GM19351 (cell line): Measurements from ENCODE around the gene NTM.
"Not testable (repeated sequence)": the region's sequence is repeated elsewhere in the genome, so short reads cannot be mapped to it uniquely, and the experiment has no call there.

Source experiments
- ATAC-seq: cut with Tn5 transposase; IDR thresholded peaks from one replicate; pipeline ENCODE4 v1.9.1; 2021; ENCODE audit warnings: mild to moderate bottlenecking, moderate library complexity; ENCODE audit not compliant: unreplicated experiment

Gene NTM

GRCh38 chr11:132349811-132350733 lies 979.7 kb downstream of the NTM start:
- ATAC-seq: no peak

GRCh38 chr11:132351050-132351449 lies 980.6 kb downstream of the NTM start:
- ATAC-seq: no peak

GRCh38 chr11:132352497-132352896 lies 982.1 kb downstream of the NTM start:
- no peak for ATAC-seq

- ATAC-seq: no peak
Measured at GRCh38 chr11:132353255-132353654, 982.8 kb downstream of the NTM start.

- peak; percentile 74 for ATAC-seq
Measured at GRCh38 chr11:132357811-132358572, 987.6 kb downstream of the NTM start.

GRCh38 chr11:132358573-132358953 lies 988.1 kb downstream of the NTM start:
- peak; percentile 48 for ATAC-seq

GRCh38 chr11:132361011-132361550 lies 990.7 kb downstream of the NTM start:
- no peak for ATAC-seq

- ATAC-seq: no peak
Measured at GRCh38 chr11:132365650-132366049, 995.2 kb downstream of the NTM start.

- ATAC-seq: no peak
Measured at GRCh38 chr11:132367293-132367692, 996.9 kb downstream of the NTM start.

- ATAC-seq: not testable (repeated sequence)
Measured at GRCh38 chr11:132370114-132370513, 999.7 kb downstream of the NTM start.

GRCh38 chr11:132373405-132374143 lies 1003.2 kb downstream of the NTM start:
- ATAC-seq: no peak

GRCh38 chr11:132379540-132379939 lies 1009.1 kb downstream of the NTM start:
- no peak for ATAC-seq
